ENCODE measurements around the gene TNS3.

TNS3 gene

DNA sequence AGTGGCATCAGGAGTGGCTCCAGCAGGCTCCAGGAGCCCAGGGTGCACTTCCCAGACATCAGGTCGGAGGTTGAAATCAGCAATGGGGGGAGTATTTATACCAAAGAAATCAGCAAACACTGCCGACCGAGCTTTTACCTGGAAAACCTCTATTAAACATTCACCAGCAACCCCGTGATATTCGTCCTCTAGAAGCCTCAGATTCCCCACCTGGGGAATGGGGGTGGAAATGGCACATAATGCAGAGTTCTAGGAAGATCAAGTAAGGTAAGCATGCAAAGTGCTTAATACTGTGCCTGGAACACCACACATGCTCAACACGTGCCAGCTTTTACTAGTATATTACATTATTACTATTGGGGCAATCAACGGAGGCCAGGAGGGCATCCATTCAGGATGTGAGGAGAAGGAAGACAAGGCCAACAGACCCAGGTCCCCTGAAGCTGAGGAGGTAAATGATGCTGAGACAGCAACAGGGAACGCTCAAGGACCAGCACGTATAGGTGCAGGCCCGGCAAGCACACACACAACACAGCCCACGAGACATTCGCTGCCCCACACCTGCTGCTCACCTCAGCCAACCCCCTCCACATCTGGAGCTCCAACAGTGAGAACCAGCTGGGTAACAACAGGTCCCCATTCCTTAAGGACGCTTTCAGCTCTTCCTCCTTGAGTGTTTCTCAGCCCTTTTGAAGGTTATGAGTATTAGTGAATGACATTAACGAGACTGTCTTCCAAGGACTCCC lies 125.5 kb downstream of the TNS3 start:
- TF ChIP-seq, protein P1, sequence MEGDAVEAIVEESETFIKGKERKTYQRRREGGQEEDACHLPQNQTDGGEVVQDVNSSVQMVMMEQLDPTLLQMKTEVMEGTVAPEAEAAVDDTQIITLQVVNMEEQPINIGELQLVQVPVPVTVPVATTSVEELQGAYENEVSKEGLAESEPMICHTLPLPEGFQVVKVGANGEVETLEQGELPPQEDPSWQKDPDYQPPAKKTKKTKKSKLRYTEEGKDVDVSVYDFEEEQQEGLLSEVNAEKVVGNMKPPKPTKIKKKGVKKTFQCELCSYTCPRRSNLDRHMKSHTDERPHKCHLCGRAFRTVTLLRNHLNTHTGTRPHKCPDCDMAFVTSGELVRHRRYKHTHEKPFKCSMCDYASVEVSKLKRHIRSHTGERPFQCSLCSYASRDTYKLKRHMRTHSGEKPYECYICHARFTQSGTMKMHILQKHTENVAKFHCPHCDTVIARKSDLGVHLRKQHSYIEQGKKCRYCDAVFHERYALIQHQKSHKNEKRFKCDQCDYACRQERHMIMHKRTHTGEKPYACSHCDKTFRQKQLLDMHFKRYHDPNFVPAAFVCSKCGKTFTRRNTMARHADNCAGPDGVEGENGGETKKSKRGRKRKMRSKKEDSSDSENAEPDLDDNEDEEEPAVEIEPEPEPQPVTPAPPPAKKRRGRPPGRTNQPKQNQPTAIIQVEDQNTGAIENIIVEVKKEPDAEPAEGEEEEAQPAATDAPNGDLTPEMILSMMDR (IDR thresholded peaks at IDR 0.05; ENCODE audit: low read depth, low read length), result no peak
- in situ Hi-C loops (cut with HindIII; ENCODE audit: low sequenced_read_pairs), result no loop called here
- H3K4me3 ChIP-seq (ENCODE audit: low read depth, low read length), result no peak overlapping the region
- DNase-seq (ENCODE audit: low read depth, low spot score), result no peak

DNA sequence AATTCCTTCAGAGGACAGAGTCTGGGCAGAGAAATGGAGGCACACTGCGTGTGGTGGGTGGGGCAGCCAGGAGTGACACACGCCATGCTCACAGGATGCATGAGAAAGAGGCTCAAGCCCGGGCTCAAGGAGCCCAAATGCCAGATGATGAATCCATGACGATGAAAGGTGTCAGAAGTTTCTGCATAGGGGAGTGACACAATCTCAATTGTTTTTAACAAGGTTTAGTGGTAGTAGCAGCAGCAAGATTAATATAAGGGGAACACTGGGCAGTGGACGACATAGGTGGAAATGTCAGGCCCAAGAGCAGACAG lies 126.1 kb downstream of the TNS3 start:
- no peak overlapping the region for H3K4me3 ChIP-seq (ENCODE audit: low read depth, low read length)
- in situ Hi-C loops (cut with HindIII; ENCODE audit: low sequenced_read_pairs), result no loop called here
- TF ChIP-seq, protein P1 (IDR thresholded peaks at IDR 0.05; ENCODE audit: low read depth, low read length), result no peak
- no peak for DNase-seq (ENCODE audit: low read depth, low spot score)

DNA sequence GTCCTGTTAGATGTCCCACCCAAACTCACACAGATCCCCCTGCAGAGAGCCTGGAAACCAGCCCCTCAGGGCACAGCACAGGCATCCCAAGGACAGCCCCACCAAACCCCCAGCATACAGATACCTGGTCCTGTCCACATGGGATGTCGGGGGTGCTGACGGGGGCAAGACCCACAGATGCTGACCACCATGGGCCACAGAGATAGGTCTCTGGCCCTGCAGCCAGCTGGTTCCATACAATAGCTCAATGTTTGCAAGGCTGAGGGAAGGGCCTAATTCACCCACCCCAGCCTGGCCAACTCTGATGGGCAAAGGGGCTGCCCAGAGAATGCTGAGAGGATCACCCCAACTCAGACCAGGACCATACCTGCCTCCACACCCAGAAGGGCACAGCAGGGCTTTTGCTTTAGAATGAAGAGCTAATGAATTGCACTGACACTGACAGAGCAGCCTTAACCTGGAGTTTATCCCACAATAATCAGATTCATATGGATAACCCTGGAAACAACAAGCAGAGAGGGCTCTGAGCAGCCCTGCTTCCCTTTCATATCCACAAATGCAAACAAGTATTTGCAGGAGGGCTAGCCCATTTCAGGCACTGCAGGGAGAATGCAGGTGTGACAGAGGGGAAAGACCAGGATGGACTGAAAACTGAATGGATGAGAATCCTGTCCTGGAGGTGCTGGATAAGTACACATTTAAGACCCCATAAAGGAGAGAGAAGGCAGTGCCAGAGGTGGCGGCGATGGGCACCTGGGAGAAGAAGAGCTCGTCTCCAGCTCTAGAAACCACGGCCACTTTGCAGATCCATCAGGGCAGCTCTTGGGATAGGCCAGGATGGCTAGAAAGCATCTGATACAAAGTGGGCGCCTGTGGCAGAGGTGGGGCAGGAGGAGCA lies 126.7 kb downstream of the TNS3 start:
- in situ Hi-C loops (cut with HindIII; ENCODE audit: low sequenced_read_pairs), result no loop called here
- no peak for DNase-seq (ENCODE audit: low read depth, low spot score)
- no peak overlapping the region for H3K4me3 ChIP-seq (ENCODE audit: low read depth, low read length)
- TF ChIP-seq, protein P1 (IDR thresholded peaks at IDR 0.05; ENCODE audit: low read depth, low read length), result no peak

DNA sequence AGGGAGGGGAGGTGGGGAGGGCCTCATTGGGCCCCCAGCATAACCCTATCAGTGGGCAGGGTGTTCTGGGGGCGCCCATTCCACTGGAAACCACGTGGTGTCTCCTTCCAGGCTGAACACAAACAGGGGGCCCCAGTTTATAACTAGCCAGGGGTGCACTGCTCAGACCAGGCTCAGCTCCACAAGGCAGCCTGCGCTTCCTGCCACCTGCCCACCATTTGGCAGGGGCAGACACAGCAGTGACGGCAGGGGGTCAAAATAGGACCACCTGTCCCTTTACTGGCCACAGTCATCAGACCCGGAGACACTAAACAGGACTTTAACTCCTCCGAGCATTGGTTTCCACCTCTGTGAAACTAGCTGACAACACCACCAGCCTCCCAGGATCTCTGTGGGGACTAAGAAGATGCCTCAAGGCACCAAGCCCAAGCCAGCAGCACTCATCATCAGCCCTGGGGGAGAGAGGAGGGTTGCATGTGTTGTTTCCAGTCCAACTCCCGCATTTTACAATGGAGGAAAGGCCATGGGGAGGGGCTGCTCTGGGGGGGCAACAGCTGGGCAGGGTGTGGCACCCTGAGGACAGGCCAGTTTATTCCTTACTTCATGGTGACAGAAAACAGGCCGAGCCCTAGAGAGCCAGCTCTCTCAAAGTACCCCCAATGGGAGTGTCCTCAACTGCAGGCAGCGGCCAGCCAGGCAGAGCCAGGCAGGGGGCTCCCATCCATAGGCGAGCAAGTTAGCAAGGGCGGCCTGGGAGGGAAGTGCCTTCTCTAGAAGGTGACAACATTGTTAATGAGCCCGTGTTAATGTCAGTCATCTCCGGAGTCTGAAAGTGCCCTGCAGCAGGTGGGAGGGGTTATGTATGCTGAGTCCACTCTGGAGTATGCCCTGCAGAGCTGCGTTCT lies 127.6 kb downstream of the TNS3 start:
- TF ChIP-seq, protein P1 (IDR thresholded peaks at IDR 0.05; ENCODE audit: low read depth, low read length), result no peak
- H3K4me3 ChIP-seq (ENCODE audit: low read depth, low read length), result no peak overlapping the region
- DNase-seq (ENCODE audit: low read depth, low spot score), result no peak
- in situ Hi-C loops (cut with HindIII; ENCODE audit: low sequenced_read_pairs), result no loop called here

DNA sequence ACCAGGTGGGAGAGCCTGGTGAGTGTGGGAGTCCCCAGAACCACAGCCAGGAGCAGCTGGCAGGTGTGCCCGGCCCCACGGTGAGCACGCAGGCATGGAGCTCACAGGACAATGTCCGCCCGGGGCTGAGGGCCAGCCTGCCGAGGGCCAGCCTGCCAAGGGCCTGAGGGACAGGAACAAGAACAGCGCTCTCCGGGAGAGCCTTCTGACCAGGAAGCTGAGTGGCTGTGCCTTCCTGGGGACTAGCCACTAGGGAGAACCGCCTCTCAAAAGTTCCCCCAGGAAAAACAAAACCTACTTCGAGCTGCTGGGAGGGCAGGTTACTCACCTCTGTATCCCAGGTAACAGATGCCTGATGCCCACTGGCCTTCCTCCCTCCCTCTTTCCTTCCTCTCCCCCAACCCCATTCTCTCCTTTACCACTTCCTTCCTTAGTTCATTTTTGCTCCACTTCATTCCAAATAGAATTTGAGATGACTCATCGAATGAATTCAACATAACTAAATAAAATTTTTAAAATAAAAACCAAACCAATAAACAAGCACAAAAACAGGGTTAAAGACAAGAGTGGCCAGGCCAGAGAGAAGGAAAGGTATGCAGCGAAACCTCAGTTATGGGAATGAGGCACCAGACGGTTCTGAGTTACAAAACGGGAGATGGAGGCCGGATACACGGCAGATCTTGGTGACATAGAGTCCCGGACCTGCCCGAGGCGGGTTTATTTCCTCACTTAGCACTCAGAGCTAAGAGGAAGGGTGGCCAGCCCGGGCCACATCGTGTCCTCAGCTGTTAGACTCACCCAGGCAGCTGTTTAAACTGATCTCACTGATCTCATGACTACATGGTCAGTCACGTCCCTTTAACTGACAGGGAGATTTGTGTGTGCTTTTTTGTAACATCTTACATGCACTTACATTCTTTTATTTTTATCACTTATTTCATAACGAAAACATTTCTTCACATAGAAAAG lies 128.5 kb downstream of the TNS3 start:
- H3K4me3 ChIP-seq (ENCODE audit: low read depth, low read length), result peak overlapping the region; percentile 8
- peak; percentile 80 for DNase-seq (ENCODE audit: low read depth, low spot score)
- in situ Hi-C loops (cut with HindIII; ENCODE audit: low sequenced_read_pairs), result no loop called here
- TF ChIP-seq, protein P1 (IDR thresholded peaks at IDR 0.05; ENCODE audit: low read depth, low read length), result no peak
